Thoracic aorta (tissue), 2 donors: Measurements from ENCODE around the gene OBSCN. TPM values are rescaled to one million over a fixed set of nuclear protein-coding genes. Genes with fewer than 3 reads are reported as not detected.

Source experiments
- ATAC-seq: fragments of 150-250 bp; one replicate; pipeline ENCODE4 v1.8.0; 2017; ENCODE audit warnings: low read depth; ENCODE audit not compliant: insufficient number of reproducible peaks, low FRiP score
- DNase-seq: peaks from one replicate; pipeline ENCODE4 v3.0.0-alpha.2; 2020; ENCODE audit warnings: low spot score
- H3K27ac ChIP-seq, 2 donors: fragments of 200-600 bp; sonication (generic); 1 replicate in 1 of 2; 2 replicates in 1 of 2; pipeline ENCODE4 v1.5.1; 2016; ENCODE audit warnings: mild to moderate bottlenecking in 2 of 2, moderate library complexity in 2 of 2
- H3K27me3 ChIP-seq: fragments of 200-600 bp; sonication (generic); replicated peaks from 2 replicates; pipeline ENCODE4 v1.6.0; 2016; ENCODE audit warnings: mild to moderate bottlenecking; ENCODE audit not compliant: insufficient read depth
- H3K36me3 ChIP-seq: fragments of 200-600 bp; sonication (generic); one replicate; pipeline ENCODE4 v1.5.1; 2016
- H3K4me1 ChIP-seq, 2 donors: fragments of 200-600 bp; sonication (generic); 1 replicate in 1 of 2; 2 replicates in 1 of 2; pipeline versions ENCODE4 v1.5.1 to v1.6.0; 2016; ENCODE audit warnings: low read depth in 2 of 2, mild to moderate bottlenecking in 1 of 2; ENCODE audit not compliant: control insufficient read depth in 1 of 2
- H3K4me3 ChIP-seq: fragments of 200-600 bp; sonication (generic); 2 replicates; pipeline ENCODE4 v1.5.1; 2016; ENCODE audit warnings: mild to moderate bottlenecking
- H3K9me3 ChIP-seq: fragments of 200-600 bp; sonication (generic); 2 replicates; pipeline ENCODE4 v1.5.1; 2016
- CTCF ChIP-seq: fragments of 200-600 bp; sonication (generic); IDR thresholded peaks from one replicate; pipeline ENCODE4 v1.5.1; 2019; ENCODE audit warnings: antibody characterized with exemption
- total RNA-seq, 2 donors: library from RNA; depleted of rRNA; stranded (reverse); fragments of >200 nt; gene quantifications; one replicate each; pipeline versions ENCODE4 v1.1.0 to v1.2.3, GENCODE V29; 2016

OBSCN gene
- total RNA-seq, 2 donors from 2014 or later: 22.3 to 40.2 TPM

- no peak for ATAC-seq
- Histone ChIP-seq H3K27ac (no peak overlapping the region), H3K36me3 (no peaks in the 10 kb centered on the region), H3K27me3 (no peaks in the 10 kb centered on the region), H3K9me3 (no peaks in the 10 kb centered on the region), H3K4me3 (no peak overlapping the region), H3K4me1 (no peaks in the 10 kb centered on the region)
- TF ChIP-seq CTCF: no peak
- no peak for DNase-seq
Observed at GRCh38 chr1:228428412-228428811, 220.6 kb downstream of the OBSCN start.

Other genes starting within 250 kb of the OBSCN start
- gene WNT3A, start 201.0 kb upstream of the OBSCN start, total RNA-seq: not detected
- 100 to 1,000 TPM; 366 to 375 TPM for gene ARF1, start 125.3 kb upstream of the OBSCN start, total RNA-seq
- gene C1orf35, start 104.7 kb upstream of the OBSCN start, total RNA-seq: 1 to 10 TPM; 9.1 to 9.7 TPM
- gene MRPL55, start 98.7 kb upstream of the OBSCN start, total RNA-seq: 10 to 100 TPM; 32.4 to 79.3 TPM
- gene GUK1, start 67.8 kb upstream of the OBSCN start, total RNA-seq: 100 to 1,000 TPM; 252 to 422 TPM
- gene GJC2, start 58.1 kb upstream of the OBSCN start, total RNA-seq: 1 to 10 TPM in 1 of 2 donors, under 1 TPM in 1; 0.95 to 3.6 TPM
- 10 to 100 TPM in 1 of 2 donors, 1 to 10 TPM in 1; 3.5 to 12.2 TPM for gene IBA57, start 42.2 kb upstream of the OBSCN start, total RNA-seq
- 10 to 100 TPM; 30.1 to 32.5 TPM for gene TRIM11, start 198.8 kb downstream of the OBSCN start, total RNA-seq
- under 1 TPM in 1 of 2 donors, not detected in 1; 0.56 TPM for gene TRIM17, start 208.8 kb downstream of the OBSCN start, total RNA-seq